Fibroblast of skin of right biceps (primary cell): ENCODE results near the gene RWDD1.

Experiments
- DNase-seq: peaks from one replicate; pipeline ENCODE4 v3.0.0-alpha.2; 2013

The RWDD1 gene

DNA sequence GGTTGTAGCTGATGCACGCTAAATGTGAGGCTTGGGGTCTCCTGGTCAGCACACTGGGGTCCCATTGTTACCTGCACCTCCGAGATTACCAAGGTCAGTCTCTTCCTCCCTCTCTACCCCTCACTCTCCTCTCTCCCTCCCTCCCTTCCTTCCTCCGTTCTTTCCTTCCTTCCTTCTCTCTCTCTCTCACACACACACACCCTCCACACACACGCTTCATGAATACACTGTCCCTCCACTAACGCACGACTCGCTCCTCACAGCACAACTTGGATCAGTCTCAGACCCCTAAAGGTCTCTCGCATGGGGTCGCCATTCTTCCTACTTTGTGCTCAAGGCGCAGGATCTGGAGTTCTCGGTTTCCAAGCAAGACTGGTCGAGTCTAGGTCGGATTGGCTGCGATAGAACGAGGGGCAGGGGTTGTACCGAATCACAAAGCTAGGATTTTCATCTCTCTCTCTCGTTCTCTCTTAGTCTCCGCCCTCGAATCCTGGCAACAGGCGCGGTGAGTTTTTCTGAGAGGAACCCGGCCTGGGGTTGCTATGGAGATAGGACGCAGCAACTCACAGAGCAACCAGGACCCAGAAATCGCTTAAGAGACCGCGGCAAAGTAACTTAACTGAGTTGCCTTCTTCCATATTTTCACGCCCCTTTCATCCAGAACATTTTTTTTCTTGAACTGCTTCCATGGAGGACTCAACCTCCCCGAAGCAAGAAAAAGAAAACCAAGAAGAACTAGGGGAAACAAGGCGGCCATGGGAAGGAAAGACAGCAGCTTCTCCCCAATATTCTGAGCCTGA lies 44.8 kb downstream of the RWDD1 start, which contains the start of gene RSPH4A:
TSS of gene RSPH4A (plus strand) at position 543 of the 800 bp plus-strand sequence. CDS start at position 688, 145 bp downstream.
- DNase-seq = peak; percentile 95

GRCh38 chr6:116616737-116617053 lies 45.4 kb downstream of the RWDD1 start:
- DNase-seq = no peak

DNA sequence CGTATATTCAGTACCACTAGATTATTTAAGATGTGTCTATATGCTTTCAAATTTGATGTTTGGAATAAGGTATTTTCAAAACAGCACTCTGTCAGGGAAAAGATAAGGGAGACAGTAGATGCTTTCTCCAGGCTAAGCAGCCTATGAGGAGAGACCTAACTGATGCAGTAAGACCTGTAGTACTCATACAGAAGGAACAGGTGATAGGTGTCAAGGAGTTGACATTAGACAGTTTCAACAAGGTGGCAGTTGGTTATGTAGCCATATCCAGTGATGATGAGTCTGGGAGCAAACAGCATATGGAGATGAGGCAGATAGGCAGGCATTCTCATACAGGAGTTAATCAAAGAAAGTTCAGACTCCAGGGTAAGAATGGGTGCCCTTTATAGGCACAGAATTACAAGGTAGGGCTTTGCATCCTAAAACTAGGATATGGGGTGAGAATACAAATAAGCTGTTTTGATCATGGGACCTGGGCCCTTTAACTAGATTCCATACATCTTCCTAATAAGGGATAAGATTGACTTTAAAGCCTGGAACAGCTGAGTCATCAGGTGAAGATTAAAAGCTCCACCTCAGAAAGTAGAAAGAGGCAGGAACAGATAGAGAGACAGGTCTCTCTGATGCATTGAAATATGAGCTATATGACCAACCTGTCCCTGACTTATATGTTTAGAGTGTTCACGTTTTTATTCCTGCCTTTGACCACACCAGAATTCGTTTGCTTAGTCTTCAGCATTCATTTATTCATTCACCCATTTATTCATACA lies 52.9 kb downstream of the RWDD1 start:
- DNase-seq = no peak

GRCh38 chr6:116625872-116626271 lies 54.6 kb downstream of the RWDD1 start:
- no peak for DNase-seq

DNA sequence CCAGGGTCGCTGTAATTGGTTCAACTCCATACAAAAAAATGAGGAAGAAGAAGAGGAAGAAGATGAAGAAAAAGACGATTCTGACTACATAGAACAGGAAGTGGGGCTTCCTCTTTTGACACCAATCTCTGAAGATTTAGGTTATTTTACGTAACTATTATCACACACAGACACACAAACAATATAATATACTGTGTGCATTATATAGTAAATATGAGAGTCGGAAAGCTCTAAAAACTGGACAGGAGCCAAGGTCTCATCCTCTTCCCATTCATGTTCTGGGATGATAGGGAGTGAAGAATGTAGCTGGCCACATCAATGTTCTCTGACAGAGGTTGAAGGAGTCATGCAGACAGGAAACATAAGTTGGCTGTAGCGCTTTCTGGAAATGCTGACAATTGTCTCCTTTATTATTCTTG lies 58.3 kb downstream of the RWDD1 start:
- DNase-seq = peak; percentile 3

DNA sequence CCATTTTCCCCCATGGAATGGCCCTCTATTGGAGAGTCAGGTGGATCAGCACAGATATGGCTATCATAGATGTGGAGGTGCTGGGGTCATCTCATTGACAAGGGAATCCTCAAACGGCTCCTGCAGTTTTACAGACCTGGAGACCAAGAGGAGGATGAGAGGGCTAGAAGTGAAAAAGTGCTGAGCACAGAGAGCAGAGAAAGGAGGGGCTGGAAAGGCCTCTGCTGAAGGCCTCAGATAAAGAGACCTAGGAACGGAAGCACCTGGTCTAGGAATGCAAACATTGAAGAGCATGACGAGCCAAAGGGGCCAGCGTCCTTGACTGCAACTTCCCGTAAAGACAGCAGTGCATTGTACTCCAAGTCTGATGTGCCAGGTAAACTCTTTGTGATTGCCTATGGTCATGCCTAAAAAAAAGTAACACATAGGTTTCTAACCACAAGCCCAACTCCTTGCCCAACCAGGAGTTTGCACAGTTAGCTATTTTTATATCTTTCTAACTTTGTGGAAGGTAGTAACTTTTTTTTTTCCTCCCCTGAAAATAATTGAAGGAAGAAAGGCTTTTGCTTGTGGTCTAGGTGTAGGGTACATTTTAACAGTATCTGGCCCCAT lies 60.2 kb downstream of the RWDD1 start:
- DNase-seq = no peak

- DNase-seq = no peak
Measured at GRCh38 chr6:116633685-116634084, 62.4 kb downstream of the RWDD1 start.
